Panc1 (cell line): ENCODE data around the gene PLCG1.

Source experiments
- SIN3A ChIP-seq: IDR thresholded peaks from 2 replicates; pipeline ENCODE4 v1.6.1; 2012; ENCODE audit warnings: low read depth, mild to moderate bottlenecking, low read length, moderate library complexity, borderline replicate concordance; ENCODE audit not compliant: insufficient read depth
- TCF7L2 ChIP-seq: IDR thresholded peaks from 2 replicates; pipeline ENCODE4 v1.6.1; 2011; ENCODE audit warnings: mild to moderate bottlenecking, low read depth, low read length, inconsistent platforms
- TF ChIP-seq, protein P1 (sequence below): fragments of 450-650 bp; IDR thresholded peaks from 2 replicates; pipeline ENCODE4 v1.5.1; 2017; ENCODE audit warnings: mild to moderate bottlenecking
- TF ChIP-seq, protein P2 (sequence below), 2 experiments: IDR thresholded peaks; 2 replicates each; pipeline ENCODE4 v1.6.1; 2011 to 2012; ENCODE audit warnings: low read depth in 2 of 2, control low read depth in 1 of 2, low read length in 1 of 2, mild to moderate bottlenecking in 1 of 2, moderate library complexity in 1 of 2; ENCODE audit not compliant: insufficient read depth in 1 of 2

DNA sequence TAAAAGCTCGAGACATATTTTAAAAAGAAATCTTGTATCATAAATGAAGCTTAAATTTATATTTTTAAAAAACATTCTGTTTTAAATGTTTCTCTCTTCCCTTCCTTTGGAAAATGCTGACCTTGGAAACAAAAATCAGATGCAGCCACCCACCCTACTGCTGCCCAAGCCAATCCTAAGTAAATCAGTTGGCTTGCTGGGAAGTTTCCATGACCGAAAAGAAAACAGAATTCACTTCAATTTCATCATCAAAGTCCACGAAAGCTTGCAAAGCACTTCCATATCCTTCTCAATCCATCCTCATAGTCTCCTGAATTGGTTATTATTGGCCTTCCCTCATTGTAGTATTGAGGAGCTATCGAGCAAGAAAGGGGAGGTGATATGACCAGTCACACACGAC, 80.1 kb downstream of the PLCG1 start:
- TF ChIP-seq, protein P1, sequence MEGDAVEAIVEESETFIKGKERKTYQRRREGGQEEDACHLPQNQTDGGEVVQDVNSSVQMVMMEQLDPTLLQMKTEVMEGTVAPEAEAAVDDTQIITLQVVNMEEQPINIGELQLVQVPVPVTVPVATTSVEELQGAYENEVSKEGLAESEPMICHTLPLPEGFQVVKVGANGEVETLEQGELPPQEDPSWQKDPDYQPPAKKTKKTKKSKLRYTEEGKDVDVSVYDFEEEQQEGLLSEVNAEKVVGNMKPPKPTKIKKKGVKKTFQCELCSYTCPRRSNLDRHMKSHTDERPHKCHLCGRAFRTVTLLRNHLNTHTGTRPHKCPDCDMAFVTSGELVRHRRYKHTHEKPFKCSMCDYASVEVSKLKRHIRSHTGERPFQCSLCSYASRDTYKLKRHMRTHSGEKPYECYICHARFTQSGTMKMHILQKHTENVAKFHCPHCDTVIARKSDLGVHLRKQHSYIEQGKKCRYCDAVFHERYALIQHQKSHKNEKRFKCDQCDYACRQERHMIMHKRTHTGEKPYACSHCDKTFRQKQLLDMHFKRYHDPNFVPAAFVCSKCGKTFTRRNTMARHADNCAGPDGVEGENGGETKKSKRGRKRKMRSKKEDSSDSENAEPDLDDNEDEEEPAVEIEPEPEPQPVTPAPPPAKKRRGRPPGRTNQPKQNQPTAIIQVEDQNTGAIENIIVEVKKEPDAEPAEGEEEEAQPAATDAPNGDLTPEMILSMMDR: no peak
- TF ChIP-seq, protein P2, sequence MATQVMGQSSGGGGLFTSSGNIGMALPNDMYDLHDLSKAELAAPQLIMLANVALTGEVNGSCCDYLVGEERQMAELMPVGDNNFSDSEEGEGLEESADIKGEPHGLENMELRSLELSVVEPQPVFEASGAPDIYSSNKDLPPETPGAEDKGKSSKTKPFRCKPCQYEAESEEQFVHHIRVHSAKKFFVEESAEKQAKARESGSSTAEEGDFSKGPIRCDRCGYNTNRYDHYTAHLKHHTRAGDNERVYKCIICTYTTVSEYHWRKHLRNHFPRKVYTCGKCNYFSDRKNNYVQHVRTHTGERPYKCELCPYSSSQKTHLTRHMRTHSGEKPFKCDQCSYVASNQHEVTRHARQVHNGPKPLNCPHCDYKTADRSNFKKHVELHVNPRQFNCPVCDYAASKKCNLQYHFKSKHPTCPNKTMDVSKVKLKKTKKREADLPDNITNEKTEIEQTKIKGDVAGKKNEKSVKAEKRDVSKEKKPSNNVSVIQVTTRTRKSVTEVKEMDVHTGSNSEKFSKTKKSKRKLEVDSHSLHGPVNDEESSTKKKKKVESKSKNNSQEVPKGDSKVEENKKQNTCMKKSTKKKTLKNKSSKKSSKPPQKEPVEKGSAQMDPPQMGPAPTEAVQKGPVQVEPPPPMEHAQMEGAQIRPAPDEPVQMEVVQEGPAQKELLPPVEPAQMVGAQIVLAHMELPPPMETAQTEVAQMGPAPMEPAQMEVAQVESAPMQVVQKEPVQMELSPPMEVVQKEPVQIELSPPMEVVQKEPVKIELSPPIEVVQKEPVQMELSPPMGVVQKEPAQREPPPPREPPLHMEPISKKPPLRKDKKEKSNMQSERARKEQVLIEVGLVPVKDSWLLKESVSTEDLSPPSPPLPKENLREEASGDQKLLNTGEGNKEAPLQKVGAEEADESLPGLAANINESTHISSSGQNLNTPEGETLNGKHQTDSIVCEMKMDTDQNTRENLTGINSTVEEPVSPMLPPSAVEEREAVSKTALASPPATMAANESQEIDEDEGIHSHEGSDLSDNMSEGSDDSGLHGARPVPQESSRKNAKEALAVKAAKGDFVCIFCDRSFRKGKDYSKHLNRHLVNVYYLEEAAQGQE (IDR thresholded peaks at IDR 0.05; ENCODE audit: insufficient read depth in 1 of 2, low read depth in 2 of 2, low read length in 1 of 2): no peak
- TF ChIP-seq SIN3A: no peak
- TF ChIP-seq TCF7L2: no peak
